Ovary (tissue), 3 donors: ENCODE data around the gene CLEC11A.

Experiments used
- CTCF ChIP-seq, 3 donors: fragments of 450-650 bp in 2 of 3; fragments of 200-600 bp in 1 of 3; IDR thresholded peaks; one replicate each; pipeline versions ENCODE4 v1.5.1 to v1.8.0; 2016 to 2022; ENCODE audit warnings: antibody characterized with exemption in 3 of 3, mild to moderate bottlenecking in 1 of 3
- EP300 ChIP-seq: sonication (generic); formaldehyde crosslinking; IDR thresholded peaks from one replicate; pipeline ENCODE4 v1.6.1; 2017; ENCODE audit warnings: antibody characterized with exemption
- donor health status: DM: no; HTN: no; CAD: no.

GRCh38 chr19:50764409-50764808 lies 41.2 kb downstream of the CLEC11A start:
- no peak for TF ChIP-seq CTCF (IDR thresholded peaks at IDR 0.05)
- TF ChIP-seq EP300: no peak
